ENCODE data around the gene TMEM185B.
A peak's percentile ranks its signal among the peaks of the same experiment; 100 is the strongest.

TMEM185B gene

DNA sequence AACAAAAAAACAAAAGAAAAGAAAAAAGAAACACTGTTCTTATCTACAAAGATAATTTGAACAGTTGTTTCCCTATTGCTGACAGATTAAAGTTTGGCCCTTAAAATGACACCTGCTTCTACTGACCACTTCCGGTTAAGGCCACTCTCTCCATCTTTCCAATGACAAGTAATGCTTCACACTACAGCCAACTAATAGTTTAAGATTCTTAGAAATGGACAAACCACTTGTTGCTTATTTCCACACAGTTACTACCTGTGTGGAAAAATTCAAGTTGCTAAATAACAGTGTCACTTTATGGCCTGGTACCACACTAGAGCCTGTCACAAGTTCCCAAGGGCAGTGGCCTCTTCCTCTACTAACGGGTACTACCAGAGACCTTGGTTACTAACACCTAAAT lies 2.4 kb downstream of the TMEM185B start:
- in situ Hi-C loops (cut with MboI; ENCODE audit: low sequenced_read_pairs) = no loop called here
- 0 out of 2 replicates have a peak, but pooled peaks cover 9% of the 10 kb centered on the region for H3K9me3 ChIP-seq
- DNase-seq (ENCODE audit: low spot score in 2 of 2) = no peak
- no peaks in the 10 kb centered on the region for H3K27me3 ChIP-seq (ENCODE audit: low read depth)
- H3K36me3 ChIP-seq (replicated peaks) = peaks cover 4% of the 10 kb centered on the region
- H3K4me3 ChIP-seq = no peak overlapping the region
- H3K4me1 ChIP-seq = peaks cover 10% of the 10 kb centered on the region

DNA sequence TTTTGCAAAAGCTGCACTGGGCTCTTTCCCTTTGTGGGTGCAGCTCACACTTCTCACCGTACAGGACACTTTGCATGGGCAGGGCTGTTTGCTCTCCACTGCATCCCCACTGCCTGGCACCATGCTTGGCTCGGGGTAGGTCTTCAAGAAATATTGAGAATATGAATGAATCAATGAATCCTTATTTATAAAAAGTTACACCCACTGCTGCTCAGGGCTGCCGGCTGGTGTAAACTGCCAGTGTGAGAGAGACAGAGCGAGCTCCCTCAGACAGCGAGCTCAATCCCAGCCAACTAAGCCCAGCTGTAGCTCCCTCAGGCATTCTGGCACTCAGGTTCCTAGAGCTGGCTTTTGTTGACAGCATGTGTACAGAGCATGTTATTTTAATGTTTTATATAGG lies 3.4 kb downstream of the TMEM185B start:
- Histone ChIP-seq H3K9me3 (0 out of 2 replicates have a peak, but pooled peaks cover 9% of the 10 kb centered on the region), H3K4me1 (peaks cover 10% of the 10 kb centered on the region), H3K36me3 (replicated peaks) (peaks cover 4% of the 10 kb centered on the region), H3K27me3 (ENCODE audit: low read depth) (no peaks in the 10 kb centered on the region), H3K4me3 (no peak overlapping the region)
- in situ Hi-C loops (cut with MboI; ENCODE audit: low sequenced_read_pairs) = no loop called here
- DNase-seq (ENCODE audit: low spot score in 2 of 2) = no peak

DNA sequence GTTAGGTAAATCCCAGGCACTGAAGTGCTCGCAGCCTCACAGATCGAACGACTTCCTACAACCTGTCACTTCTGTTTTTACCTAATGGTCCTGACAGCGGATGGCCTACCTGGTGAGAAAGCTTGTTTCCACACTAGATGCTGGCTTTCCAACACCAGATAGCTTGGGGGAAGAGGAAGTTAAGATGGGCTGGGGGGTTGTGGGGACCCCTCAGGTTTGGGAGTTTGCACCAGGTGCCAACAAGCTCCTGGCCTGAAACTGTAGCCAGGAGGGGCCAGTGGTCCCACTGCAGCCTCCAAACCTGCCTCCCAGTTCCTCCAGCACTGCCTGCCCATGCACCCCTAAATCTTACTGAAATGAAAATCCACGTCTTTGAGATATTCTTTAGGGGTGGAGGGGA lies 3.9 kb downstream of the TMEM185B start:
- Histone ChIP-seq H3K36me3 (replicated peaks) (peaks cover 4% of the 10 kb centered on the region), H3K27me3 (ENCODE audit: low read depth) (no peaks in the 10 kb centered on the region), H3K4me3 (no peak overlapping the region), H3K9me3 (0 out of 2 replicates have a peak, but pooled peaks cover 9% of the 10 kb centered on the region), H3K4me1 (peaks cover 10% of the 10 kb centered on the region)
- in situ Hi-C loops (cut with MboI; ENCODE audit: low sequenced_read_pairs) = no loop called here
- no peak for DNase-seq (ENCODE audit: low spot score in 2 of 2)

DNA sequence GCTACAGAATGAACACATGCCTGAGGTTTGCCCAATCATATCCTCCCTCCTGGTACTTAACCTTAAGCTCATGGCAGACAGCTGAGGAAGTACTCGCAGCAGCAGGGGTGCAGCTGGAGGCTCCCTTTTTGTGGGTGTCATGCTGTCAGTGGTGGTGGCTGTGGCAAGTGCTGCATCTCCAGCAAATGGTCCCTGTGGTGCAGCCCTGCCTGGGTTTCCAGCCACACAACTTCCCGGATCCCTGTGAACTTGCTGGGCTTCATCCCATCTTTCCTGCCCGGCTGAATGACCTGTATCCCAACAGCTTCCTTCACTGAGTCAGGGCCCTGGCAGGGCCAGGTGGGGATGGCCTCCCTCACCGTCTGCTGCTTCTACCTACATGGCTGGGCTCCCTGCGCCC lies 5.0 kb downstream of the TMEM185B start:
- no peaks in the 10 kb centered on the region for H3K27me3 ChIP-seq (ENCODE audit: low read depth)
- H3K4me1 ChIP-seq = peaks cover 6% of the 10 kb centered on the region
- no peak for DNase-seq (ENCODE audit: low spot score in 2 of 2)
- H3K4me3 ChIP-seq = no peak overlapping the region
- in situ Hi-C loops (cut with MboI; ENCODE audit: low sequenced_read_pairs) = no loop called here
- H3K9me3 ChIP-seq = 0 out of 2 replicates have a peak, but pooled peaks cover 9% of the 10 kb centered on the region
- peaks cover 4% of the 10 kb centered on the region for H3K36me3 ChIP-seq (replicated peaks)

DNA sequence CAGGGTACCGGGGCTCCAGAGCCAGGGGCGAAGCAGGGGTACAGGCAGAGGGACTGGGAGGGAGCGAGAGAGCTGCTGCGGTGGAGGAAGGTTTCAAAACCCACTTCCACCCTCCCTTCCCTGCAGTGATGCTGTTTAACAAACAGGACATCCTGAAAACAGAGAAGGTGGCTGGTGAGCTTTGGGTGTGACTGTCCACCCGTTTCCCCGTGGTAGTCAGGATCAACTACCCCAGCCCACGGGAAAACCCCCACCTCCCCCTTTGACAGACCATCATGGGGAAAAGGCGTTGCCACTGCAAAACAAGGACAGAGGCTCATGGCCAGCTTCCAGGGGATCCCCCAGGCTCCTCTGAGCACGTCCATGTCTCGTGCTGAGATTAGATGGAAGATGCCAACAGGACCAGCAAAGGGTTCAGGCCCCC lies 12.9 kb downstream of the TMEM185B start:
- Histone ChIP-seq H3K36me3 (replicated peaks) (no peaks in the 10 kb centered on the region), H3K4me1 (no peaks in the 10 kb centered on the region), H3K27me3 (ENCODE audit: low read depth) (no peaks in the 10 kb centered on the region), H3K4me3 (no peak overlapping the region), H3K9me3 (no peaks in the 10 kb centered on the region)
- no peak for DNase-seq (ENCODE audit: low spot score in 2 of 2)
- in situ Hi-C loops (cut with MboI; ENCODE audit: low sequenced_read_pairs) = no loop called here

DNA sequence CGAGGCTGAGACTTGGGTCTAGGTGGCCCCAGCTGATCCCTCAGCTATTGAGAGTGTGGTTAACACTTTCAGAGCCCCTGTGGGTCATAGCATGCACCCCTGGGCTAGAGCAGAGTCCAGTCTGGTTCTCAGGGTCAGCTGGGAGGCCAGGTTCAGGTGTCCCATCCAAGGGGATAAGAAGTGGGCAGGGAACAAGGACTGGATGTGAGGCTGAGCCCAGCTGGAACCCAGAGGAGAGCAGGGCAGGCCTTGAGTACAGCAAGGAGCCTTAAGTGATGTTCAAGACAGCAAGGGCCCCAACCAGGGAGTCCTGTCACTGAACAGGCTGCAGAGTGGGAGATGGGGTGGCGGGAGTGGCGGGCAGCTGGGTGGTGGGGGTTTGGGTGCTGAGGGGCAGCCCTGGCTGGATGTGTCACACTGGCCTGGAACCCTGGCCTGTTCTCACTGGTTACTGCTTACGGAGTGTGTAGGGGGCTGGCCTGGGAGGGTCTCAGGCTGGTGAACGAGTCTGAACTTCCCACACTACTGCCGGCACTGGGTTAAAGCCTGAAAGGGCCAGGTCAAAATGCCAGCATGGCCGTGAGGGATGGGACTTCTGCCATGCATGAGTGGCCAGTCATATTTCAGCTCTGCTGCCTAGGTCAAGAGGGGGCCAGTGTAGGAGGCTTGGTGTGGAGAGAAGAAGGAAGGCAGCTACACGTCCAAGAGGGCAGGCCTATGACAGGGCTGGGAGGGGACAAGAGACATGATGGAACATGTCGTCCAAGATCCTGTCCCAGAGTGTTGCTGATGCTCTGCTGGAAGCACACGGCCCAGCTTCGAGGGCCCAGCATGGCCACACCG lies 13.6 kb downstream of the TMEM185B start:
- Histone ChIP-seq H3K36me3 (replicated peaks) (no peaks in the 10 kb centered on the region), H3K4me1 (no peaks in the 10 kb centered on the region), H3K9me3 (no peaks in the 10 kb centered on the region), H3K27me3 (ENCODE audit: low read depth) (no peaks in the 10 kb centered on the region), H3K4me3 (no peak overlapping the region)
- no peak for DNase-seq (ENCODE audit: low spot score in 2 of 2)
- in situ Hi-C loops (cut with MboI; ENCODE audit: low sequenced_read_pairs) = no loop called here

DNA sequence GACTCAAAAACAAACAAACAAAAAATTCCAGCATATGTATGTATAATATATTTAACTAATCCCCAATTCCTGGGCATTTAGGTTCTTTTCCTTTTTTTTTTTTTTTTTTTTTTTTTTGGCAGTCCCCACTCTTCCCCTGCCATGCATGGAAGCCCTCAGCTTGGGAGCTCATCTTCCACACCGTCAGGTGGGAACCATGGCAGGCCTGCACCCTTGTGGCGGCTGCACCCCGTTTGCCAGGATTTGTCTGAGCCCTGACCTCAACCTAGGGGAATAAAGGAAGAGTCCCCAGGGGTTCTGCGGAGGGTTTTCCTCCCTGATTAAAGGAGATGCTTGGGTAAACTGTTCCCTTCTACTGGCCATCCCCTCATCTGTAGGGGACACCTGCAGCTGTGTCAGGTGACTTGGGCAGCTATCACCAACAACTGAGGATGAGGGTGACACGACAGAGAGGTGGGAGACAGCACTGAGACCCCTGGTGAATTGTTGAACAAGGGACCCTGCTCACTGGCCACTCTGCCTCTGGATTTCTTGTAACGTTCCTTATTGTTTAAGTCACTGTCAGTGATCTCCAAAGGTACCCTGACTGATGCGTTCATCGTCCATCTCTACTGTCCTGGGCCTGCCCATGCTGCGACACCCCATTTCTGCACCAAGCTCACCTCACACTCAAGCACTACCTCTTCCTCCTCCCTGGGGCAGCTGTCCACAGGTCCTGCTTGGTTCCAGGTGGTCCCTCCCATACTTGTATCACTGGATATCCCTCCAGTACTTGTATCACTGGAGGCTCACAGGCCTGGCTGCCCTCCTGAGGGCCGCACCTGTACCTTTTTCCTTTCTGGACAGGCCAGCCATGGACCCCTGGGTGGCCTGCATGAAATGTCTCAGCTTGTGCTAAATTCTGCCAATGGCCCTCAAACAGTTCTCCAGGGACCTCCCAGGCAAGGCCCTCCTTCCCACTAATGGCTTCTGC lies 14.5 kb downstream of the TMEM185B start:
- no peaks in the 10 kb centered on the region for H3K27me3 ChIP-seq (ENCODE audit: low read depth)
- DNase-seq (ENCODE audit: low spot score in 2 of 2) = no peak
- no peak overlapping the region for H3K4me3 ChIP-seq
- no peaks in the 10 kb centered on the region for H3K9me3 ChIP-seq
- H3K4me1 ChIP-seq = no peaks in the 10 kb centered on the region
- no peaks in the 10 kb centered on the region for H3K36me3 ChIP-seq (replicated peaks)
- in situ Hi-C loops (cut with MboI; ENCODE audit: low sequenced_read_pairs) = no loop called here

DNA sequence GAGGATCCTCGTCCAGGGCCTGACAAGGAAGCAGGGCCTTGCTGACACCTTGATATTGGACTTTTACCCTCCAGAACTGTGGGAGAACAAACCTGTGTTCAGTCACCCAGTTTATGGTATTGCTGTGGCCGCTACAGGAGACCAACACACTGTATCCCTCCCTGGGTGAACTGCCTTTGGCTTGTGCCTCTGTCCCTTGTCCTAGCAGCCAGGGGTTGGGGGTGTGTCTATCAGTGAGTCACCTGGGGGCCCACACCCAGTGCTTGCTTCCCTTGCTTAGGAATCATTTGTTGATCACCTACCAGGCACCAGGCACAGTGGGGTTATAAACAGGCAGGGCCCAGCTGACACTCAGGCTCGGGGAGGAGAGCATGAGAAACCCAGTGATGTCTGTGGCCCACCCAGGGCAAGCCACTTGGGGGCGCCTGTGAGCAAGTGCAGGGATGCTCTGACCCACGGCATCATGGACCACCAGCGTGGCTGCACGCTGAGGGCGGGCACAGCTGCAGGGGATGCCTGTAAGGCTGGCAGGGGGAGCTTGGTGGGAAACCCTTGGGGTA lies 17.1 kb downstream of the TMEM185B start:
- Histone ChIP-seq H3K36me3 (replicated peaks) (no peaks in the 10 kb centered on the region), H3K27me3 (ENCODE audit: low read depth) (no peaks in the 10 kb centered on the region), H3K4me3 (no peak overlapping the region), H3K4me1 (no peaks in the 10 kb centered on the region), H3K9me3 (no peaks in the 10 kb centered on the region)
- peak in 1 of 2 experiments; percentile 77 for DNase-seq (ENCODE audit: low spot score in 2 of 2)
- in situ Hi-C loops (cut with MboI; ENCODE audit: low sequenced_read_pairs) = no loop called here

DNA sequence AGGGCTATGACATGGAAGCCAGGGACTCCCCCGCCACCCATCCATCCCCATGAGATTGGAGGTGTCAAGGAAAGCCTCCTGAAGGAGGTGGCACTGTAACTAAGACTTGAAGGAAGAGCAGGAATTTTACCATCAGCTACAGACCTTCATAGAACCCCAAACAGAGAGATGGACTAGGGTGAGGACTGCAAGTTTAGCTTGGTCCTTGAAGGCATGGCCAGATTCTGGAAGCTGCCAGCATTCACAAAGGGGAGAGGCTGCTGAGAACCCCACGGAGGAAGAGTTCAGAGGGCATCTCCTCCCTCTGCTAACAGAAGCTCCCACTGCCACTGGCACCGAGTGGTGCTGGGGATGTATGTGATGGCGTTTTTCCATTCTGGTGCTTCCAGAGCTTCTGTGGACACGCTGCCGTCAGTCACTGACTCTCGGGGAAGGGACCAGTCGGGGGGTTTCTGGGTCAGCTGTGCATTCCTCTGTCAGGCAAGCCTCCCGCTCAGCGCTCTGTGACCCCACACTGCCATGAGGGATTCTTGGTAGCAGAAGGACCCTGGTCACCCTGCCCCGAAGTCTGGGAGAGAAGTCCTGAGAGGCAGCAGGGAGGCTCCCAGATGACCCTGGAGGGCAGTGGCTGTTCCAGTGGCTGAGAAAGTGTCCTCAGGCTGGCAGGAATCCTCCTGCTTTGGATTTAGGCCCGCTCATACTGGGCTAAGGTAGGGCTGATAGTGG lies 18.1 kb downstream of the TMEM185B start:
- no peaks in the 10 kb centered on the region for H3K4me1 ChIP-seq
- H3K36me3 ChIP-seq (replicated peaks) = no peaks in the 10 kb centered on the region
- H3K27me3 ChIP-seq (ENCODE audit: low read depth) = no peaks in the 10 kb centered on the region
- H3K9me3 ChIP-seq = no peaks in the 10 kb centered on the region
- in situ Hi-C loops (cut with MboI; ENCODE audit: low sequenced_read_pairs) = no loop called here
- no peak for DNase-seq (ENCODE audit: low spot score in 2 of 2)
- H3K4me3 ChIP-seq = no peak overlapping the region

DNA sequence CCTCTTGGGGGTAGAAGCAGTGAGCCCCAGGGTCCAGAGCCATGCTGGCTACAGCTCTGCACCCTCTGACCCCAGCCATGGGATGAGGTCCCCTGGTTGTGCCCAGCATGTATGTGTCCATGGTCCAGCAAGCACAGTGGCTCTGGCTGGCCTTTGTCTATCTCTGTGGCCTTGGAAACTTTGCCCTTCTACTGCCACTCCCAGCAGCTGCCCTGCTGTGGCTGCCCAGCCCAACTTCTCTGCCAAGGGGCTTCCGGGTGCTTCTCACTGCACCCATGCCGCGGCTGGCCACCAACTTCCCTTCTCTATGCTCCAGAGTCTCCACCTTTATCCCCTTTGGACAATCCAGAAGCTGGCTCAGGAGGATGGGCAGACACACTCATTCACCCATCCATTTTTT lies 18.8 kb downstream of the TMEM185B start:
- in situ Hi-C loops (cut with MboI; ENCODE audit: low sequenced_read_pairs) = no loop called here
- H3K4me1 ChIP-seq = no peaks in the 10 kb centered on the region

DNA sequence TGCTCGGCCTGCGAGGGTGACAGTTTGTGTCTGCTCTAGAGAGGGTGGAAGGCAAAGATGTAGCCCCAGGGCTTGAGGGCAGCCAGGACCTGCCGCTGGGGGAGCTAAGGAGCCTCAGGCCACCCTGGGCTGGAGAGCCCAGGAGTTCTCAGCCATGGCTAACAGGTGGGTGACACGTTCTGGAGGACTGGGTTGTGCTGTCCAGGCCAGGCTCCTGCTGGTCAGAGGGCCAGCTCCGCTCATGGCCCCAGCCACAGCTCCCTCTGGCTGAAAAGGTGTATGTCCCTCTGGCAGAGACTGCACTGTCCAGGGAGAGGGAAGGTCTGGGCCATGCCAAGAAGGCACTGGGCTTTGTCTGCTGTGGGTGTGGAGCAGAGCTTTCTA lies 19.2 kb downstream of the TMEM185B start:
- Histone ChIP-seq H3K27me3 (ENCODE audit: low read depth) (no peaks in the 10 kb centered on the region), H3K4me3 (no peak overlapping the region), H3K36me3 (replicated peaks) (no peaks in the 10 kb centered on the region), H3K4me1 (no peaks in the 10 kb centered on the region), H3K9me3 (no peaks in the 10 kb centered on the region)
- in situ Hi-C loops (cut with MboI; ENCODE audit: low sequenced_read_pairs) = no loop called here
- DNase-seq (ENCODE audit: low spot score in 2 of 2) = no peak

More for the DNA sequence above, 18.8 kb downstream of the TMEM185B start:
- no peaks in the 10 kb centered on the region for H3K9me3 ChIP-seq
- H3K27me3 ChIP-seq (ENCODE audit: low read depth) = no peaks in the 10 kb centered on the region
- no peaks in the 10 kb centered on the region for H3K36me3 ChIP-seq (replicated peaks)
- no peak overlapping the region for H3K4me3 ChIP-seq
- no peak for DNase-seq (ENCODE audit: low spot score in 2 of 2)

DNA sequence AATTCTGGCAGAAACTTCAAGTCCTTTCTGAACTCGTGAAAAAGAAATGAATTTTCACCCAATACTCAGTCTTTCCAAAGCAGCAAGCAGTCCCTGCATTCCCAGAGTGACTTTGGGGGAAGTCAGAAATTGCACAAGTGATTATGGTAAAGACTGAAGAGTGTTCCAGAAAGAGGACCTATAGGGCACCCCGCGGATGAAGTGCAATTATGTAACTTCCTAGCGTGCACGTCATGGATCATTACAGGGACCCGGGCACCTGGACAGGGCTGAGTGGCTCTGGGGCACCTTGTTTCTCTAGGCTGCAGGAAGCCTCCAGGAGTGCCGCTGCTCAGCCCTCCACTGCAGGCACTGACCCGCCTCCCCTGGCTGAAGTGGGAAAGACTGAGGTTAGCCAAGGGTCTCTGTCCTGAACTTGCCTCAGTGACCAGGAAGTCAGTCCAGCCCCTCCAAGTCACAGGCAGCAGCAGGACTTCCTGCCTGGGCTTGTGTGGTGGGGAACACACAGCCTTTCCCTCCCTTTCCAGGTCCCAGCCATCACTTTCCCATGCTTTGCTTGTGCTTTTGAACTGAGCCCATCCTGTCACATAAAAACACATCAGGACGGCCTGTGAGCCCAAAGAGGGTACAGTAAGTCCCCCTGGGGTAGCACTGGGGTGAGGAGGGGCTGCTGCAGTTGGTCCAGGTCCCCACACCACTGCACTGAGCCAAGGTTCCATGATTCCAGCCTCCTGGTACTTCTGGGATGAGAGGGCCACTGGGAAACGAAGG lies 19.8 kb downstream of the TMEM185B start:
- no peaks in the 10 kb centered on the region for H3K4me1 ChIP-seq
- no peaks in the 10 kb centered on the region for H3K27me3 ChIP-seq (ENCODE audit: low read depth)
- in situ Hi-C loops (cut with MboI; ENCODE audit: low sequenced_read_pairs) = no loop called here
- no peak for DNase-seq (ENCODE audit: low spot score in 2 of 2)
- no peaks in the 10 kb centered on the region for H3K9me3 ChIP-seq
- no peak overlapping the region for H3K4me3 ChIP-seq
- H3K36me3 ChIP-seq (replicated peaks) = no peaks in the 10 kb centered on the region
